Kidney epithelial cell (primary cell): ENCODE measurements around the gene SPEM3. TPM values are rescaled to one million over a fixed set of nuclear protein-coding genes. Genes with fewer than 3 reads are reported as not detected.

Experiments
- DNase-seq: peaks from one replicate; pipeline ENCODE4 v3.0.0-alpha.2; 2010; ENCODE audit warnings: low read depth
- H3K27me3 ChIP-seq: 2 replicates; pipeline ENCODE4 v1.6.0; 2011; ENCODE audit warnings: low read length; ENCODE audit not compliant: control insufficient read depth, insufficient read depth
- H3K36me3 ChIP-seq: 2 replicates; pipeline ENCODE4 v1.5.1; 2011; ENCODE audit warnings: low read length; ENCODE audit not compliant: control insufficient read depth, insufficient read depth
- H3K4me3 ChIP-seq: 2 replicates; pipeline ENCODE4 v1.5.1; 2011; ENCODE audit warnings: low read depth, mild to moderate bottlenecking, control low read depth, low read length
- CTCF ChIP-seq: IDR thresholded peaks from 2 replicates; pipeline ENCODE4 v1.5.1; 2011; ENCODE audit warnings: mild to moderate bottlenecking, moderate library complexity, low read length, control low read depth, inconsistent platforms; ENCODE audit not compliant: insufficient read depth, poor library complexity, severe bottlenecking
- total RNA-seq: library from RNA; depleted of rRNA; stranded (reverse); fragments of >200 nt; gene quantifications from 2 replicates; pipeline ENCODE4 v1.2.3, GENCODE V29; 2015

Gene SPEM3
- total RNA-seq, 1 donor from 2014 or later: not detected

GRCh38 chr17:7415784-7416183, 12.9 kb upstream of the SPEM3 start:
- no peaks in the 10 kb centered on the region for H3K36me3 ChIP-seq
- H3K4me3 ChIP-seq: no peak overlapping the region
- H3K27me3 ChIP-seq: no peaks in the 10 kb centered on the region
- DNase-seq: no peak
- no peak for TF ChIP-seq CTCF

GRCh38 chr17:7416323-7416722, 12.3 kb upstream of the SPEM3 start:
- Histone ChIP-seq H3K36me3 (no peaks in the 10 kb centered on the region), H3K27me3 (no peaks in the 10 kb centered on the region), H3K4me3 (no peak overlapping the region)
- no peak for TF ChIP-seq CTCF
- no peak for DNase-seq

- Histone ChIP-seq H3K4me3 (no peak overlapping the region), H3K36me3 (no peaks in the 10 kb centered on the region)
Observed at GRCh38 chr17:7417056-7417655, 11.5 kb upstream of the SPEM3 start.

GRCh38 chr17:7418472-7419152, 10.0 kb upstream of the SPEM3 start:
- H3K4me3 ChIP-seq: no peak overlapping the region
- no peaks in the 10 kb centered on the region for H3K27me3 ChIP-seq
- TF ChIP-seq CTCF: no peak
- H3K36me3 ChIP-seq: no peaks in the 10 kb centered on the region
- DNase-seq: no peak

More at GRCh38 chr17:7417056-7417655, 11.5 kb upstream of the SPEM3 start:
- no peak for DNase-seq
- no peak for TF ChIP-seq CTCF
- H3K27me3 ChIP-seq: no peaks in the 10 kb centered on the region

- no peak for TF ChIP-seq CTCF
- H3K27me3 ChIP-seq: no peaks in the 10 kb centered on the region
- no peaks in the 10 kb centered on the region for H3K36me3 ChIP-seq
- no peak for DNase-seq
- no peak within 1 kb of the TSS for H3K4me3 ChIP-seq
Observed at GRCh38 chr17:7419819-7420610, 8.6 kb upstream of the SPEM3 start, which contains the start of gene SPEM1. TSS of gene SPEM1 (plus strand) at chr17:7420324. CDS start at chr17:7420385, 61 bp downstream.
